ENCODE results near the gene ARL16. TPM values are rescaled to one million over a fixed set of nuclear protein-coding genes. Genes with fewer than 3 reads are reported as not detected.

ARL16 gene
- total RNA-seq, 2 experiments from 2014 or later = 13.8 to 14.1 TPM

DNA sequence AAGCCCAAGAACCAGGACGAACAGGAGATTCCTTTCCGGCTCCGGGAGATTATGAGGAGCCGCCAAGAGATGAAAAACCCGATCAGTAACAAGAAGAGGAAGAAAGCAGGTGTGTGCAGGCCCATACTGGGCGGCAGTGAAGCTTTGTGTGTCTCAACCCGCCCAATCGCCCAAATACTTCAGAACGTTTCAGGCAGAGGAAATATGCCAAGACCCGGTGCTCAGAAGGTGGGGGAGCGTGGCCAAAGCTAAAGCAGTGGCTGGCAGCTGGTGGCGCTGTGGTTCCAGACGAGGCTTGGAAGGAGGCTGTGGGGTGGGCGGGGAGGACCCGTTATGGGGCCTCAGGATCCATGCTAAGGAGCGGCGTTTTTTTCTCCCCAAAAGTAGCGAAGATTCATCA is 15.8 kb downstream of the ARL16 start:
- peak overlapping the region; percentile 41 for H3K27ac Mint-ChIP-seq
- intact Hi-C loops (cut with micrococcal nuclease) = loop anchor here (2.0 to 5.0 kb wide), 5 partner anchors 15 to 193 kb away; partner anchors contain the start of genes ACTG1, ARL16, FAAP100 and NPLOC4
- H3K27me3 Mint-ChIP-seq (ENCODE audit: low read depth) = no peaks in the 10 kb centered on the region
- H3K36me3 Mint-ChIP-seq (ENCODE audit: low read depth) = peaks cover 42% of the 10 kb centered on the region
- CTCF ChIA-PET = interaction anchor here (0.5 to 1.6 kb wide), 4 partner anchors 11 to 104 kb away, joined by 3 to 4 read pairs (median 3); no protein-coding TSS in a partner anchor
- DNase-seq = no peak
- H3K4me1 Mint-ChIP-seq (ENCODE audit: low read depth) = peaks cover 48% of the 10 kb centered on the region
- no peaks in the 10 kb centered on the region for H3K9me3 Mint-ChIP-seq
- H3K4me3 Mint-ChIP-seq = peak overlapping the region; percentile 99

DNA sequence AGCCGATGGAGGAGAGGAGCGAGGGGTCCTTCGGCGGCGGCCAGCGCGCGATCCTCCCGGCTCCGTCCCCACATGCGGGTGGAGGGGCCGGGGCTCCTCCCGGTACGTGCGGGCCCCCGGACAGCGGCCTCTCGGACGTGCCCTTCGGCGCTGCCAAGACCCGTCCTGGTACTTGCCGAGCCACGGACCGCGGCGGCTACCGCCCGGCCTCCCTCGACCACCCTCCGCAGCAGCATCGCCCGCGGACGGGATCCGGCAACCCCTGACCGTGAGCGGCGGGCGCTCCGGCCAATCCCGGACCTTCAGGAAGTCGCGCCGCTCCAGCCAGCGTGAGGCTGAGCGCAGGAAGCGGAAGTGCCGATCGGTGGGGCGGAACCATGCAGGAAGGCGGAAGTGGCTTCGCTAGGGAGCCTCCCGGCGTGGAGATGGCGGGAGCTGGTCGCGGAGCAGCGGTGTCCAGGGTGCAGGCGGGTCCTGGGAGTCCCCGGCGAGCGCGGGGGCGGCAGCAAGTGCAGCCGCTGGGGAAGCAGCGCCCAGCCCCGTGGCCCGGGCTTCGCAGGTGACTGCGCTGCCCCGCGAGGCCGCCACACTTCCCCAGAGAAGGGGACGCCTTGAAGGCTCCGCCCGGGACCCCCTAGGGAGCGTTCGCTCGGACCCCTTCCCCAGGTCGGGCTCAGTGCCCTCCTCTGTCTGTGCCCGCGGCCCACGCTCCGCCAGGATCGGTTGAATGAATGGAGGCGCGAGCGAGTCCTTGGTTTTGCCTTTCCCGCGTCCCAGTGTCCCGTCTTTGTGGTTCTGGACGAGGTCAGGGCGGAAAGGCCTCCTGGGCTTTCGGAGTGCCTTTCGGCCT is 17.0 kb downstream of the ARL16 start, which contains the start of the genes CCDC137 and OXLD1:
Gene CCDC137 (plus strand): TSS at position 396 of the 850 bp plus-strand sequence. CDS start 30 bp downstream, at position 426.
Gene OXLD1 (minus strand): TSS at position 264 of the 850 bp plus-strand sequence. CDS start 28 bp downstream, at position 236.
- Mint-ChIP-seq H3K27ac (peak within 1 kb of the TSS; percentile 96), H3K36me3 (ENCODE audit: low read depth) (peaks cover 42% of the 10 kb centered on the region), H3K4me1 (ENCODE audit: low read depth) (peaks cover 52% of the 10 kb centered on the region), H3K4me3 (peak within 1 kb of the TSS; percentile 99), H3K27me3 (ENCODE audit: low read depth) (no peaks in the 10 kb centered on the region), H3K9me3 (no peaks in the 10 kb centered on the region)
- CTCF ChIA-PET = interaction anchor here (0.9 kb wide), 1 partner anchor 16 kb away, joined by 3 read pairs; no protein-coding TSS in a partner anchor
- intact Hi-C loops (cut with micrococcal nuclease) = loop anchor here (2.0 to 5.0 kb wide), 5 partner anchors 16 to 194 kb away; partner anchors contain the start of genes ACTG1, ARL16, FAAP100 and NPLOC4
- peak; percentile 97 for DNase-seq

DNA sequence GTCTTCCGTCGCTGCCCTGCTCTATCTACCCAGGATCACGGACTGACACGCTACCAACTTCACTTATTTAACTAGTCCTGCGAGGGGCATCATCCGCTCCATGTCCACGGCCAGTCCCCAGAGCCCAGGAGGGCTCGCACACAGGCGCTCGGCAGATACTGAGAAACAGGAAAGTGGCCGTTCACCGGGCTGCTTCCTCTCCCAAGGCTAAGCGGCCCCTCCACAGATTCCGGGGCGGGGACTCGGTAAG is 17.6 kb downstream of the ARL16 start:
- intact Hi-C loops (cut with micrococcal nuclease) = loop anchor here (2.0 to 5.0 kb wide), 5 partner anchors 17 to 195 kb away; partner anchors contain the start of genes ACTG1, ARL16, FAAP100 and NPLOC4
- Mint-ChIP-seq H3K4me3 (peak overlapping the region; percentile 99), H3K4me1 (ENCODE audit: low read depth) (peaks cover 52% of the 10 kb centered on the region), H3K9me3 (no peaks in the 10 kb centered on the region), H3K27ac (peak overlapping the region; percentile 96), H3K27me3 (ENCODE audit: low read depth) (no peaks in the 10 kb centered on the region), H3K36me3 (ENCODE audit: low read depth) (peaks cover 37% of the 10 kb centered on the region)
- DNase-seq = peak; percentile 23
- CTCF ChIA-PET = interaction anchor here (0.9 kb wide), 1 partner anchor 17 kb away, joined by 3 read pairs; no protein-coding TSS in a partner anchor

- intact Hi-C loops (cut with micrococcal nuclease) = loop anchor here (2.0 to 5.0 kb wide), 5 partner anchors 17 to 195 kb away; partner anchors contain the start of genes ACTG1, ARL16, FAAP100 and NPLOC4
- peak overlapping the region; percentile 96 for H3K27ac Mint-ChIP-seq
- DNase-seq = peak; percentile 69
- H3K9me3 Mint-ChIP-seq = no peaks in the 10 kb centered on the region
- H3K36me3 Mint-ChIP-seq (ENCODE audit: low read depth) = peaks cover 37% of the 10 kb centered on the region
- no peaks in the 10 kb centered on the region for H3K27me3 Mint-ChIP-seq (ENCODE audit: low read depth)
- H3K4me1 Mint-ChIP-seq (ENCODE audit: low read depth) = peaks cover 52% of the 10 kb centered on the region
- CTCF ChIA-PET = interaction anchor here (0.6 to 1.3 kb wide), 4 partner anchors 15 to 36 kb away, joined by 3 to 4 read pairs (median 3); no protein-coding TSS in a partner anchor
- H3K4me3 Mint-ChIP-seq = peak overlapping the region; percentile 99
Measured at GRCh38 chr17:81665205-81666091, 18.1 kb downstream of the ARL16 start.

DNA sequence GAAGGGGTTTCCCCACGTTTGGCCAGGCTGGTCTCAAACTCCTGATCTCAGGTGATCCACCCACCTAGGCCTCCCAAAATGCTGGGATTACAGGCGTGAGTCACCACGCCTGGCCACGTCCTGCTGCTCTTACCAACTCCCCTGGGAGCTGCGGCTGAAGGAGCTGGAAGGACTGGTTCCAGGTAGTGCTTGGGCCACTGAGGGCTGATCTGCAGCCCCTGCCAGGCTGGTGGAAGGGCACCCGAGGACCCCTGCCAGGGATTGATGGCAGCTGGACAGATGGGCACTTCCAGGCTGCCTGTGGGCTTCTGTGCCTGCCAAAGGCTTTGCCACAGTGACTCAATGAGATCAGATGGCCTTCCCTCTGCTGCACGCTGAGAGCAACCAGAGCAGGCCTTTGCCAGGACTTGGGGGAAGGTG is 19.5 kb downstream of the ARL16 start:
- H3K27ac Mint-ChIP-seq = peak overlapping the region; percentile 96
- no peaks in the 10 kb centered on the region for H3K9me3 Mint-ChIP-seq
- CTCF ChIA-PET = interaction anchor here (0.7 kb wide), 1 partner anchor 67 kb away, joined by 3 read pairs; no protein-coding TSS in a partner anchor
- DNase-seq = peak; percentile 20
- peaks cover 50% of the 10 kb centered on the region for H3K4me1 Mint-ChIP-seq (ENCODE audit: low read depth)
- intact Hi-C loops (cut with micrococcal nuclease) = no loop called here
- no peaks in the 10 kb centered on the region for H3K27me3 Mint-ChIP-seq (ENCODE audit: low read depth)
- H3K4me3 Mint-ChIP-seq = peak overlapping the region; percentile 21
- H3K36me3 Mint-ChIP-seq (ENCODE audit: low read depth) = peaks cover 30% of the 10 kb centered on the region

GRCh38 chr17:81662002-81662401 is 21.6 kb downstream of the ARL16 start:
- intact Hi-C loops (cut with micrococcal nuclease) = no loop called here
- H3K36me3 Mint-ChIP-seq (ENCODE audit: low read depth) = peaks cover 18% of the 10 kb centered on the region
- no peak for DNase-seq
- no peak overlapping the region for H3K27ac Mint-ChIP-seq
- H3K4me3 Mint-ChIP-seq = no peak overlapping the region
- H3K4me1 Mint-ChIP-seq (ENCODE audit: low read depth) = peaks cover 37% of the 10 kb centered on the region
- CTCF ChIA-PET = interaction anchor here (1.1 kb wide), 1 partner anchor 61 kb away, joined by 3 read pairs; no protein-coding TSS in a partner anchor
- H3K9me3 Mint-ChIP-seq = no peaks in the 10 kb centered on the region
- H3K27me3 Mint-ChIP-seq (ENCODE audit: low read depth) = no peaks in the 10 kb centered on the region

- intact Hi-C loops (cut with micrococcal nuclease) = no loop called here
- CTCF ChIA-PET = no interaction called here
- Mint-ChIP-seq H3K4me1 (ENCODE audit: low read depth) (peaks cover 28% of the 10 kb centered on the region), H3K9me3 (no peaks in the 10 kb centered on the region), H3K36me3 (ENCODE audit: low read depth) (peaks cover 10% of the 10 kb centered on the region), H3K4me3 (no peak overlapping the region), H3K27me3 (ENCODE audit: low read depth) (no peaks in the 10 kb centered on the region), H3K27ac (no peak overlapping the region)
- no peak for DNase-seq
Measured at GRCh38 chr17:81660441-81660840, 23.2 kb downstream of the ARL16 start.

DNA sequence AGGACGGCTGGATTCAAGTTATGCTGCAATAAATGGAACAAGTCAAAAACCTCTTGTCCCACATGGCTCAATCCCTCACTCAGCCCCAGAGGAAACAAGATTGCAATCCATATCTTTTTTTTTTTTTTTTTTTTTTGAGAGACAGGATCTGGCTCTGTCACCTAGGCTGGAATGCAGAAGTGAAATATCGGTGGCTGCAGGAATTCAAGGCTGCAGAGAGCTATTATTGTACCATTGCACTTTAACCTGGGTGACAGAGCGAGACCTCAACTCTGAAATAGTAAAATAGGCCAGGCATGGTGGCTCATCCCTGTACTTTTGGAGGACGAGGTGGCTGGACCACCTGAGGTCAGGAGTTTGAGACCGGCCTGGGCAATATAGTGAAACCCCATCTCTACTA is 24.6 kb downstream of the ARL16 start:
- no peak for DNase-seq
- CTCF ChIA-PET = interaction anchor here (0.6 kb wide), 1 partner anchor 214 kb away, joined by 3 read pairs; no protein-coding TSS in a partner anchor
- Mint-ChIP-seq H3K4me1 (ENCODE audit: low read depth) (peaks cover 14% of the 10 kb centered on the region), H3K27me3 (ENCODE audit: low read depth) (no peaks in the 10 kb centered on the region), H3K27ac (no peak overlapping the region), H3K9me3 (no peaks in the 10 kb centered on the region), H3K4me3 (no peak overlapping the region), H3K36me3 (ENCODE audit: low read depth) (peaks cover under 1% of the 10 kb centered on the region)
- intact Hi-C loops (cut with micrococcal nuclease) = no loop called here

DNA sequence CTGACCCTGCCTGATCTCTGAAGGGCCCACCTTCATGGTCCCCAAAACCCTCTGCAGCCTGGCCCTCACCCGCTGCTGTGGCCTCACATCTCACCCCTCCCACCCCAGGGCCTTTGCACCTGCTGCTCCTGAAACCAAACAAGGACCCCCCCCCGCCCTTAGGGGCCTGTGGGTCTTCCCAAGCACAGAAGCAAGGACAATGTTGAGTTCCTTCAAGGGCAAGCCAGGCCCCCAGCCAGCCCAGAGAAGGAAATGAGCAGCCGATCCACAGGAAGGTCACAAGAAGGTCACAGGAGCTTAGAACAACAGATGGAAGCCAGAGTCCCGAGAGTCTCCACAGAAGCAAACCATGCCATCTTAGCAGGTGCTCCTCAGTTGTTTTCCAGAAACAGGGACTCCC is 26.8 kb downstream of the ARL16 start:
- intact Hi-C loops (cut with micrococcal nuclease) = no loop called here
- Mint-ChIP-seq H3K4me3 (no peak overlapping the region), H3K27me3 (ENCODE audit: low read depth) (peaks cover 4% of the 10 kb centered on the region)

DNA sequence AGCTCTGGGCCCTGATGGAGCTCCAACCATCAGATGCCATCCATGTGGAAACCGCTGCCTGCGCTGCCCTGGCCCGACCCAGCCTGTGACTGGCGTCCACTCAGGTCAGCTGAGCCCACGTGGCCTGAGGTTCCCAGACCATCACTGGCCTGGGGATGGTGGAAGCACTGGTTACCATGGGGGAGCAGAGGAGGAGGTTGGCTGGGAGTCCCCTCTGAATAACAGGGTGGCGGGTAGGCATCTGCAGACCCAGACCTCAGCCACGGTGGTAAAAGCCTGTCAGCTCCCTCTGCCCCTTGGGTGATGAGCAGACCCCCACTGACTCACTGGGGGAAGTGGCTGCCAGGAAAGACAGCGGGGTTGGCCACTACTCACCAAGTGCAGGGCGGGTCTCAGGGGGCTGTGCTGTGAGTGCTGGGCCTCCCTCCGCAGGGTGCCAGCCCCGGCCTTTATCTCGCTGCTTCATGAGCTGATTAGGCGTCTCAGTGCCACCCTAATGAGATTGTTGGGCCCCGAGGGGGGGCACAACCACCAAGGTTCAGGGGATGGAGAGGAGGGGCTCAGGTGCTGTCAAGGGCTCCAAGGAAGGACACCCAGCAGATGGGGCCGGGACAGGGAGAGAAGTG is 27.4 kb downstream of the ARL16 start, which contains the start of gene PDE6G:
Gene PDE6G (minus strand): TSS at position 425 of the 626 bp plus-strand sequence. CDS start 3,237 bp downstream, outside the sequence.
- Mint-ChIP-seq H3K27me3 (ENCODE audit: low read depth) (peaks cover 8% of the 10 kb centered on the region), H3K9me3 (no peaks in the 10 kb centered on the region), H3K36me3 (ENCODE audit: low read depth) (no peaks in the 10 kb centered on the region), H3K4me3 (no peak within 1 kb of the TSS), H3K4me1 (ENCODE audit: low read depth) (peaks cover 7% of the 10 kb centered on the region), H3K27ac (no peak within 1 kb of the TSS)
- intact Hi-C loops (cut with micrococcal nuclease) = no loop called here
- CTCF ChIA-PET = interaction anchor here (0.6 kb wide), 1 partner anchor 58 kb away, joined by 3 read pairs; no protein-coding TSS in a partner anchor
- DNase-seq = no peak

More for the DNA sequence above, 26.8 kb downstream of the ARL16 start:
- peaks cover 7% of the 10 kb centered on the region for H3K4me1 Mint-ChIP-seq (ENCODE audit: low read depth)
- H3K27ac Mint-ChIP-seq = no peak overlapping the region
- CTCF ChIA-PET = interaction anchor here (0.6 kb wide), 1 partner anchor 59 kb away, joined by 3 read pairs; no protein-coding TSS in a partner anchor
- DNase-seq = no peak
- no peaks in the 10 kb centered on the region for H3K36me3 Mint-ChIP-seq (ENCODE audit: low read depth)
- no peaks in the 10 kb centered on the region for H3K9me3 Mint-ChIP-seq

GRCh38 chr17:81655378-81656117 is 28.0 kb downstream of the ARL16 start:
- H3K9me3 Mint-ChIP-seq = no peaks in the 10 kb centered on the region
- peaks cover 7% of the 10 kb centered on the region for H3K4me1 Mint-ChIP-seq (ENCODE audit: low read depth)
- H3K4me3 Mint-ChIP-seq = no peak overlapping the region
- DNase-seq = no peak
- peaks cover 8% of the 10 kb centered on the region for H3K27me3 Mint-ChIP-seq (ENCODE audit: low read depth)
- intact Hi-C loops (cut with micrococcal nuclease) = no loop called here
- no peaks in the 10 kb centered on the region for H3K36me3 Mint-ChIP-seq (ENCODE audit: low read depth)
- CTCF ChIA-PET = no interaction called here
- no peak overlapping the region for H3K27ac Mint-ChIP-seq
